ENCODE measurements around the gene FILIP1L.

Gene FILIP1L

DNA sequence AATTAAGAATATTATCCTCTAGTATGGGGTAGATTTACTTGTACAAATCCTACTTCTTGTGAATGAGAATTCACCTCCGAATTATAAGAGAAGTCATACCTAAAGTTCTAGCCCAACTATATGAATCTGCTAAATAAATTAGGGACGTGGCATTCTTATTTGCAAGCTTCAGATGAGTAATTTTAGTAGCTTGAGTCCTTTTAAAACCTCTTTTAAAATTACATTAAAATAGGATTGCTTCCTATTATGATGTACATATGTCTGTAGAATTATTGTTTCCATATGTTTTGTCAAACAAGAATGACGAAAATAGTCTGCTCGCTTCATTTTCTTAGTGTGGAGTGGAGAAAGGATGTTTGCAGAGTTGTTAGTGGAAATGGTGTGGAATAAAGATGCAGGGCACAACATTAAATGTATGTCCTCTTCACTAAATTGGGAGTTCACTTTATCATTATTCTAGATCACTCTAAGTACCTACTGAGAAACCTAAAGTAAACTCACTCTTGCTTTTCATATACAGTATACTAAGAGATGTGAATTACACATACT, 237.2 kb downstream of the FILIP1L start:
- no peak for TF ChIP-seq GATA2 (IDR thresholded peaks at IDR 0.05; ENCODE audit: low read depth, low read length)
- no peak for TF ChIP-seq GATA3 (IDR thresholded peaks at IDR 0.05; ENCODE audit: low read depth, low read length)

DNA sequence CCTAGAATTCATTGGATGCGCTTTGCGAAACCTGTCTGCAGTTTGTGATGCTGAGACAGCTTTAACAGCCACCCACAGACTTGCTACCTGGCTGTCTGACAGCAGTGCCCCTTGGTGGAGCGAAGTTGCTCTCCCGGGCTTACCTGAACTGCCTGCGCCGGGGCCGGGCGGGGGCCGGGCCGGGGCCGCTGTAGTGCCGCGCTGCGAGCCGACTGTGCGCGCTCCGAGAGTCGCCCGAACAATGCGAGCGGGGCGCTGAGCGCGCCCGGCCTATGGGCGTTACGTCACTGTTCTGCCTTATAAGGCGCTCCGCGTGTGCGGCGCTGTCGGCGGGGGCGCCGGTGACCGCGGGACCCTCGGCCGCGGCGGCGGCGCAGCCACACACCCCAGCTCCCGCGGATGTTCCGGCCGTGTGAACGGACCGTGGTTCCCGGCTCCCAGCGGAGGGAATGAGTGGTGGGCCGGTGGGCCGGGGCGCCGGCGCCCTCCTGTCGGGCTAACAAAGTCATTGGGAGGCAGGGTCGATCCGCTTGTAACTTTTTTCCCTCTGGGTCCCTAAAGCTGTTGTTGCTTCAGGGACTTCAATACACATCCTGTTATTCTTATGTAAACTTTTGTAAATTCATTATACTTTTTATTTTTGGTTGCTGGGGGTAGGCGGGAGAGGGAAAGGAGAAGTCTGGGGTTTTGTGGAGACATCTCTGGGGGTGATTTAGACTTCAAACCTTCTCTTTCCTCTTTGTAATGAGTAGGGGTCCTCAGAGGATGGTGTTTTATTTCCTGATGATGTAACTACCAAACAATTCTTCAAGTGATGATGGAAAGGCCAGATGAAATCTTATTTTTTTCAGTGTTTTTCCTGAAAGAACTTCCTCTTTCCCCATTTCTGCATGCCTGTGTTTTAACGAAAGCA, 238.1 kb downstream of the FILIP1L start:
- TF ChIP-seq GATA2 (IDR thresholded peaks at IDR 0.05; ENCODE audit: low read depth, low read length), result no peak
- TF ChIP-seq GATA3 (IDR thresholded peaks at IDR 0.05; ENCODE audit: low read depth, low read length), result no peak

DNA sequence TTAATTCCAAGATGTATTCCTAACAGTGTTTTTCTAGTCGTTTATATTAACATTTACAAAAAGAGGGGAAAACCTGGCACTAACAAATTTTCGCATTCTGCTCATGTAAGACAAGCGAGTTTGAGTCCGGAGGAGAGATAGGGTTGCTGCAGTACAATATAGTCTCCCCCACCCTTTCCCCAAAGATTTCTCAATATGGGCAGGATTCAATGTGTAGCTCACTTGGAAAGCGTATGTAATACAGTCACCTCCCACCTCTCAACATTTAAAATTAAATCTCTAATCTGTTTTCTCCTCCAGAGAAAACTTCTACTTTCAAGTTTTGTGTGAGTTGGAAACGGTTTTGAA, 238.7 kb downstream of the FILIP1L start:
- TF ChIP-seq GATA3 (IDR thresholded peaks at IDR 0.05; ENCODE audit: low read depth, low read length) (no peak), GATA2 (IDR thresholded peaks at IDR 0.05; ENCODE audit: low read depth, low read length) (no peak)

DNA sequence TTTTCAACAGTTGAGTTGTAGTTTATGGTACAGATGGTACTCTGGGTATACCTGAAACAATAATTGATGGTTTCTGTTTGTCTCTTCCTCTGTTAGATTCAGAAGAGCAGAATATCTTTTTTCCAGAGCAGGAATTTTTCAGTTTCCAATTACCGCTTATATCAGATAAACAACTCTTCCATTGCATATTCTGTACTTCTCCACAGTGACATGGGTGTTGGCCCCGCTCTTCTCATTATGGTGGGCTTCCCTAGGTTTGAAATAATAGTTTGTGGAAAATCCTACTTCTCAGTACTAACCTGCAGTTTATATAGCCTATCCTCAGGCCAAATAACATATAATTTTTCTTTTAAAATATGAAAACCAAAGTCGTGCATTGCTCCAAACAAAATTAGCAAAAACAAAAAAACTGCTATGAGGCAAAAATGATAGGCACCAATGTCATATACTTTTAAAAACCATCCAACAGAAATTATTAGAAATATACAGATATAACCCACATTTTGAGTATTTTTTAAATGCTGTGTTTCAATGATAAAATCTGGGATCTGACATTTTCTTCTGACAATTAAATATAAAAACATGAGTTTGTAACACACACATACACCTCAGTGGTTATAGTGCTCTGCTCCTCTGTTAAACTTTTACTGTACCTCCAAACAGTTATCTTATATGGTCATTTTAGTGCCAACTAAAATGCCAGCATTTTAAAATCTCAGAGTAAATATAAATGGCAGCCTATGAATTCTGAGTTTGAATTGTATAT, 239.9 kb downstream of the FILIP1L start:
- TF ChIP-seq GATA3 (IDR thresholded peaks at IDR 0.05; ENCODE audit: low read depth, low read length), result no peak
- no peak for TF ChIP-seq GATA2 (IDR thresholded peaks at IDR 0.05; ENCODE audit: low read depth, low read length)

DNA sequence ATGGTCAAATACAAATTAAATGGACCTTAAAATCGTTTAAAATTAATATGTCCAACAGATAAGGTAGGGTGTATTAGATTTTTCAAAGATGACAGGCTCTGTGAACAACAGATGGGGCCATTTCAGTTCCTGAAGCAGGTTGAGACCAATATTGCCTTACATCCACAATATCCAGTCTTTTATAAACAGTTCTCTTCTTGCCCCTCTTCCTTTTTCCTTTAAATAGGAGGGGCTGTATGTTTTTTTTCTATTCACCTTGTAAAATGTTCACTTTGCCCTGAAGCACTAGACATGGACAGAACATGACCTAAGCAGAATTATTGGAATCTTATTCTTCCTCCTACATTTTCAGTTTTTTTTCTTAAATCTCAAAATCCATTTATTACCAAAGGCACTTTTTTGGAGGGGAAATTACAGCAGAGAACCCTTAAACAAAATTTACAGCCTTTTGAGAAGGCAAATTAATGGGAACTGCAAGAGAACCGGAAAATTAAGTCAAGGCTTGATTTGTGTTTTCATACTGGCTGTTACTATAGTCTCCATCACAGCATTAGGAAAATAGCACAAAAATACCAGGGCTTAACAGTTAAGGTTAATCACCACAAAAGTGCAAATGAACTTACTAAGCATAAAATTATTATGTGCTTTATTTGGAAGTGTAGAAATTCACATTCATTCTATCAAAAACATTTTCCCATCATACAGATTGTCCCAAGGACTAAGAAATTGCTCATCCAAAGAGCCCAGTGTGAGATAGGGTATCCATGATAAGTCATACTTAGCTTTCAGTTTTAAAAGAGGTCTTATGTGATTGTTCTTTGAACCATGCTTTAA, 240.8 kb downstream of the FILIP1L start:
- TF ChIP-seq GATA3 (IDR thresholded peaks at IDR 0.05; ENCODE audit: low read depth, low read length) (no peak), GATA2 (IDR thresholded peaks at IDR 0.05; ENCODE audit: low read depth, low read length) (no peak)

DNA sequence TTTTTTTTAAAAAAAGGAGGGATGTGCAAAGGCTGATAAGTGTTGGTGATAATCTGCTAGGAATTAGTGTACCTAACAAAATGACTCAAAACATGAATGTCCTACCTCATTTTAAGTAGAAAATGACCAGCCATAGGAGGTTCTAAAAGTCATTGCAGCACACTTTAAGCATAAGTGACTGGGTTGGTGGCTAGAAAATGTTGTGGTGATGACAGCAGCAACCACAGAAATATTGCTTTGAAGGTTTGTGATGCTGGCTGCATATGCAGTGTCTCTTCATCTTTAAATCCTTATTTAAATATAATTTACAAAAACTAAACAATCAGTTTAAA, 241.4 kb downstream of the FILIP1L start:
- TF ChIP-seq GATA2 (IDR thresholded peaks at IDR 0.05; ENCODE audit: low read depth, low read length) (no peak), GATA3 (IDR thresholded peaks at IDR 0.05; ENCODE audit: low read depth, low read length) (no peak)

DNA sequence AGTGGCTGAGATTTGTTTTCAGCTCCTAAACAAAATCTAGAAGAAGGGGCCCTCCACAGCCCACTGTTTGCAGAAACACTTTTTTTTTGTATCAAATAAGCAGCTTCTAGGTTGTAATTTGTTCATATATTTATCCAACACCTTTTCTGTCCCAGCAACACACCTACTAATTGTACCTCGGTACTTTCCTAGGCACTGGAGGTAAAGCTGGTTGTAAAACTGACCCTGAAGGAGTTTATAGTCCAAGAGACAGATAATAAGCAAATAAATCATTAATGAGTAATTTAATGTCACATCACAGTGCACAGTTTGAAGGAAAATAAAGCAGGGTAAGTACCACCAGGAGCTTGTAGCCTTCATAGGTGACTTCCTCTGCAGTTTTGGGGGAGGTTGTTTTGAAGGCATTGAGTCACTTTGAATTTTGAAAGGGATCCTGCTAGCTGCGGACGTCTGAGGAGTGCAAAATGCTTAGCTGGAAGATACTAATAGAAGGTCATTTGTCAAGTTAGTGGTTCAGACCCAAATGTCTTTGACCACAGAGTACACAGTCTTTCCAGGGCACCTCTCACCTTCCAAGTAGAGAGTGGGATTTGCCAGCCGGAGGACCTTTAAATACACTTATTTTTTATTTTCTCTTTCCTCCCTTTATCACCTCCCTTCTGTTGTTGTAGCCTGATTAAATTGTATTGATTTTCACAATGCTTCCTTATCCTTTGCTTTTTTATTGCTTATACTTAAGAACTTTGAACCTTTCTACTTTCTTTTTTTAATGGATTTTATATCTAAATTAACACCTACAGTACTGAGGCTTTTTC, 242.9 kb downstream of the FILIP1L start:
- TF ChIP-seq GATA3 (IDR thresholded peaks at IDR 0.05; ENCODE audit: low read depth, low read length) (no peak), GATA2 (IDR thresholded peaks at IDR 0.05; ENCODE audit: low read depth, low read length) (no peak)

DNA sequence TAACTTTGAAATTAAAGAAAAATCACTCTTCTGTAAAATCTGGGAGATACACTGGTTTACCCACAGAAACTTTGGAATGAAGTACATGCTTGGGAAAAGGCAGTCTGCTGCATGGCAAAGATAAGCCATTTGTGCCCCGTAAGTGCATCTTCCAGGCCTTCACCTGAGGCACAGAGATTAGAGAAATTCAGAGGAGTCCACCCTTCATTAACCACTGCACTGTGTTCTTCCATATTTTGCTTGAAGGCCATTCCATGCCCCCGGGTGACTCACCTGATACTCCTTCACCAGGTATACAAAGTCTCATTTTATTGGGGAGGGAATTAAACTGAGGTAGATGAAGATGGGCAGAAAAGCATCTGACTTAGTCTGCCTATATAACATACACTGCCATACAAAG, 243.6 kb downstream of the FILIP1L start:
- TF ChIP-seq GATA3 (IDR thresholded peaks at IDR 0.05; ENCODE audit: low read depth, low read length) (no peak), GATA2 (IDR thresholded peaks at IDR 0.05; ENCODE audit: low read depth, low read length) (no peak)

DNA sequence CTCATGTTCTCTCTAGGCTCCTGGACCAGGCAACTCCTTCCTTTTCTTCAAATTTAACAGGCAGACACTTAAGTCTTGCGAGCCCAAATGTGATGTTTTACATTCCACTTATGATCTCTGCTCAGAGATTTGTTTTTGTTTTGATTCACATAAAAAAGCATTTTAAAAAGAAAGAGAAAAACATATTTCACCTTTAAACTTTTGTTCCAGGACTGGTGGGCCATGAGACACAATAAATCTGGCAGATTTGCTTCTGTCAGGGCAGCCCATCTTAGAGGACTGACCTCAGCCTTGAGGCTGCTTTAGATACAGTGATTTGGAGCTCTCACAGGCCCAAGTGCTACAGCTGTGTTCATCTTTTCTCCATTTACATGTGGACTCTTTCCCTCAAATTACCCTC, 244.7 kb downstream of the FILIP1L start:
- no peak for TF ChIP-seq GATA2 (IDR thresholded peaks at IDR 0.05; ENCODE audit: low read depth, low read length)
- no peak for TF ChIP-seq GATA3 (IDR thresholded peaks at IDR 0.05; ENCODE audit: low read depth, low read length)

DNA sequence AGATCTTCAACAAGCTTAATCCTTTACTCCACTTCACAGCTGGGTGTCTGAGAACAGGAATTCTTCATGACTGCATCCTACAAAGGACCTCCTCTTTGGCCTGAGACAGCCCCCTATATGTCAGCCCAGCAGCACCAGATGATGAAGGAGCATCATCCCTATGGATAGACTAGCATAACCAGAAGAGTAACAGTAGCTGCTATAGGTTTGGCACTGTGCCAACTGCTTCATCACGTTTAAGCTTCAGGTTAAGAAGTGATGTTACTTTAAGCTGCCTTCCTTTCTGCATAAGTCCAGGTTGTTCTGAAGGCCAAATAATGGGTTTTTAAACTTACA, 246.0 kb downstream of the FILIP1L start:
- no peak for TF ChIP-seq GATA3 (IDR thresholded peaks at IDR 0.05; ENCODE audit: low read depth, low read length)
- no peak for TF ChIP-seq GATA2 (IDR thresholded peaks at IDR 0.05; ENCODE audit: low read depth, low read length)

DNA sequence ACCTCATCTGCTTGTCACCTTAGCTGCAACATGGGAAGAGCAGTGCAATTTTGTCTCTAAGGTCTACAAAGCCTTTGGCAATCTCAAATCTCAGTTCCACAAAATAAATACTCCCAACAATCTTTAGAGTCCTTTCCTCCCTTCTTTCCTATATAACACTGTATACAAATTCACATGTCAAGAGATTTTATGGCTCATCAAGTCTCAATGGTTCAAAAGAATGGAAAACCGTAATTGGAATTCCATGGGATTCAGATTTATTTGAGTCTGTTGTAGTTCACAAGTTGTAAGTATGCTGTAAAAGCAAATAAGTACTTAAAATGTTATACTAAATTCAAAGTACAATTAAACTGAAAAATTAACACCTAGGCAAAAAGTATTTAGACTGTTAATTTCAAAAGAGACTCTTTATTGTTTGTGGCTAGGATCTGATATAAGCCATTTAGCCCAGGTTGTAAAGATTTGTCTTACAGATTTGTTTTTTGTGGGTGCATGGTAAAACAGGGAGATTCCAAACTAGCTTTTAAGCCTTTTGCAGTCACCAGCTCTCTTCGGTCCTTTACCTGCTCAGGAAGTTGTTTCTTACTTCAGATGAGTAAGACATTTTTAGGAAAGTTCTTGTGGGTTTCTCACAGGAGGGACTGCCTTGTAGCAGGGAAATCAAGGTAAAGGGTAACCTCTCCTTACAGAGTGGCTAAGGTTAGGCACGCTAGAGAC, 246.5 kb downstream of the FILIP1L start:
- TF ChIP-seq GATA3 (IDR thresholded peaks at IDR 0.05; ENCODE audit: low read depth, low read length) (no peak), GATA2 (IDR thresholded peaks at IDR 0.05; ENCODE audit: low read depth, low read length) (no peak)

DNA sequence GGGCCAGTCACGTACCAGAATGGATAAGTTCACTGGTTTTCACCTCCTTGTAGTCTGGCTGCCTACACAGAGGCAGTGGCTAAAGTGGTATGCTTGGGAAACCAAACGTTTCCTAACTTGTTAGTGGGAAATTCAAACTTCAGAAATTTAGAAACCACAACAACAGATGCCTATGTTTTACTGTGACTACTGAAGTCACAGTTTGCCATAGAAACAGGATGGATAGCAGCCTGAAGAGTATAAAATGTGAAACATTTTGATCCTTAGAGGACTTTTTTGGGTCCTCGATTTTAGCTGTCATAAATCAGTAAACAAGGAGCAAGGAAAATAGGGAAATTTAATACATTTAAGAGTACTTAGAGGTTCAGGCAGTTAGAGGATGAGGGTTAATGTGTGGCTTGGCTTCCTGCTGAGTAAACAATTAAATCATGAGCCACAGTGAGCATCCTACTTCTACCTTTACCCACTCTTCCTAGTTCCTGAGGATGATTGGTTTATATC, 248.0 kb downstream of the FILIP1L start:
- no peak for TF ChIP-seq GATA2 (IDR thresholded peaks at IDR 0.05; ENCODE audit: low read depth, low read length)
- no peak for TF ChIP-seq GATA3 (IDR thresholded peaks at IDR 0.05; ENCODE audit: low read depth, low read length)

Data from SH-SY5Y (cell line).